ENCODE results near the gene PDE5A. TPM values are rescaled to one million over a fixed set of nuclear protein-coding genes. Genes with fewer than 3 reads are reported as not detected.
A peak's percentile ranks its signal among the peaks of the same experiment; 100 is the strongest.

The PDE5A gene
- total and polyA plus RNA-seq, 2 donors from 2014 or later, result 3.9 to 29.4 TPM

- H3K36me3 ChIP-seq (ENCODE audit: control insufficient read depth in 2 of 3, insufficient read depth in 3 of 3, low read length in 3 of 3), result peaks cover 4 to 9% (median 7%) of the 10 kb centered on the region in 3 donors
- no peak overlapping the region for H3K9ac ChIP-seq (ENCODE audit: low read length in 3 of 3)
- intact Hi-C loops (cut with DNase I), result no loop called here
- no peak for FAIRE-seq
- H3K27ac ChIP-seq (ENCODE audit: low read depth in 2 of 2, low read length in 2 of 2), result no peak overlapping the region
- no peaks in the 10 kb centered on the region for H3K27me3 ChIP-seq (ENCODE audit: control insufficient read depth, insufficient read depth, low read length)
- peaks cover 0 to 4% (median 0%) of the 10 kb centered on the region in 3 donors for H3K4me1 ChIP-seq (ENCODE audit: control insufficient read depth in 2 of 3, insufficient read depth in 2 of 3, low read depth in 1 of 3, low read length in 3 of 3)
- no peak for TF ChIP-seq CTCF (IDR thresholded peaks at IDR 0.05; ENCODE audit: borderline replicate concordance, extremely low read depth, insufficient read depth)
- DNase-seq, result no peak
- no peaks in the 10 kb centered on the region for H3K9me3 ChIP-seq (ENCODE audit: control insufficient read depth in 2 of 3, insufficient read depth in 1 of 3, low read length in 3 of 3)
- H3K4me3 ChIP-seq (ENCODE audit: low read length in 3 of 3), result no peak overlapping the region
Observed at GRCh38 chr4:119512398-119512797, 116.2 kb downstream of the PDE5A start.

- Histone ChIP-seq H3K9me3 (ENCODE audit: control insufficient read depth in 2 of 3, insufficient read depth in 1 of 3, low read length in 3 of 3) (no peaks in the 10 kb centered on the region), H3K4me1 (ENCODE audit: control insufficient read depth in 2 of 3, insufficient read depth in 2 of 3, low read depth in 1 of 3, low read length in 3 of 3) (peaks cover 0 to 4% (median 0%) of the 10 kb centered on the region in 3 donors), H3K36me3 (ENCODE audit: control insufficient read depth in 2 of 3, insufficient read depth in 3 of 3, low read length in 3 of 3) (peaks cover 3 to 13% (median 4%) of the 10 kb centered on the region in 3 donors), H3K9ac (ENCODE audit: low read length in 3 of 3) (no peak overlapping the region), H3K4me3 (ENCODE audit: low read length in 3 of 3) (no peak overlapping the region), H3K27me3 (ENCODE audit: control insufficient read depth, insufficient read depth, low read length) (no peaks in the 10 kb centered on the region), H3K27ac (ENCODE audit: low read depth in 2 of 2, low read length in 2 of 2) (peak overlapping the region in 1 of 2 donors; percentile 68)
- FAIRE-seq, result peak; percentile 62
- DNase-seq, result peak in 2 of 5 donors; percentile 29 to 53
- TF ChIP-seq CTCF (IDR thresholded peaks at IDR 0.05; ENCODE audit: borderline replicate concordance, extremely low read depth, insufficient read depth), result no peak
- intact Hi-C loops (cut with DNase I), result no loop called here
Observed at GRCh38 chr4:119510395-119511149, 118.0 kb downstream of the PDE5A start.

- peaks cover 0 to 4% (median 0%) of the 10 kb centered on the region in 3 donors for H3K4me1 ChIP-seq (ENCODE audit: control insufficient read depth in 2 of 3, insufficient read depth in 2 of 3, low read depth in 1 of 3, low read length in 3 of 3)
- H3K27ac ChIP-seq (ENCODE audit: low read depth in 2 of 2, low read length in 2 of 2), result no peak overlapping the region
- DNase-seq (no peak), FAIRE-seq (no peak)
- no peaks in the 10 kb centered on the region for H3K9me3 ChIP-seq (ENCODE audit: control insufficient read depth in 2 of 3, insufficient read depth in 1 of 3, low read length in 3 of 3)
- intact Hi-C loops (cut with DNase I), result no loop called here
- no peak overlapping the region for H3K4me3 ChIP-seq (ENCODE audit: low read length in 3 of 3)
- H3K9ac ChIP-seq (ENCODE audit: low read length in 3 of 3), result no peak overlapping the region
- H3K27me3 ChIP-seq (ENCODE audit: control insufficient read depth, insufficient read depth, low read length), result no peaks in the 10 kb centered on the region
- H3K36me3 ChIP-seq (ENCODE audit: control insufficient read depth in 2 of 3, insufficient read depth in 3 of 3, low read length in 3 of 3), result peaks cover 2 to 17% (median 6%) of the 10 kb centered on the region in 3 donors
- TF ChIP-seq CTCF (IDR thresholded peaks at IDR 0.05; ENCODE audit: borderline replicate concordance, extremely low read depth, insufficient read depth), result no peak
Observed at GRCh38 chr4:119508281-119508680, 120.3 kb downstream of the PDE5A start.

All from kidney (tissue), 14 donors.